ENCODE results near the gene EPOP. TPM values are rescaled to one million over a fixed set of nuclear protein-coding genes. Genes with fewer than 3 reads are reported as not detected.

The EPOP gene
- 4.3 and 7.1 TPM in 2 replicates for total RNA-seq

DNA sequence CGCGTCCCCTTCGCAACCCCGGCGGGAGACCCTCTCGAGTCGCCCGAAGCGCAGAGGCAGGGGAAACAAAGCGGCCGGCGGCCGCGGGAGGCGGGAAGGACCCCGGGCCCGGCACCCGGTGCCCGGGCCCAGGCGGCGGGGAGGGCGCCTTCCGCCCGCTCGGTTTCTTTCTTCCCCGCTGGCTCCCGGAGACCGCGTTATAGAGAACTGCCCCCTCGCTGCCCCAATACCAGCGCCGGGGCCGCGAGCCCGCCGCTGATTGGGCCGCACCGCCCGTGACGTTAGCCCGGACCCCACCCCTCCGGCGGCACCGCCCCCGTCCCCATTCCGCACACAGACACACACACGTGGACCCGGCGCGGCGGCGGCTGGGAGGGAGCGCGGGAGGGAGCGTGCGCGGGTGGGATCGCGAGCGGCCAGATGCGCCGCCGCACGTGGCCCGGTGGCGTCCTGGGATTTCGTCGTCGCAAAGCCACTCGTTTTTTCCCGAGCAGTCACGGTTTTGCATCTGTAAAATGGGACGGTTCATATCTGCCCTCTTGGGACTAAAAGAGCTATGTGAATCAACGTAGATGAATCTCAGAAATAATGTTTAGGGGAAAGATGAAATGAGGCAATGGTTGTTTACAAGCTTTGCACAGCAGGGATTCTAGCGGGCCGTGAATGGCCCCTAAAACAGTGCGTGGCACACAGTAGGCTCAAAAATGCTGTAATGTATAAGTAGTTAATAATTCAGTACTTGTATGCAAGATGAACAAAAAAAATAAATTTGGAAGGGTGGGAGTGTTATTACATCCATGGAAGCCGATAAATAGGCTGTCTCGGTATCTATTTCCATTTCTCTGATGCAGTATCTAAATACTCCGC is at the start of gene EPOP:
EPOP (minus strand) TSS at position 209 of the 867 bp plus-strand sequence. CDS start 462 bp downstream, outside the sequence.

GRCh38 chr17:38704606-38705522 is 30.1 kb upstream of the EPOP start, which contains the start of gene MLLT6:
MLLT6 (plus strand) TSS chr17:38705273; CDS start chr17:38705633, 360 bp downstream.

Other genes with a start within 250 kb of the EPOP start
- gene ARHGAP23, start 246.5 kb downstream of the EPOP start, total RNA-seq: 36.4 and 67.6 TPM in 2 replicates
- gene SRCIN1, start 69.0 kb downstream of the EPOP start, total RNA-seq: 0.42 TPM in 1 of 2 replicates, not detected in the other
- gene MLLT6, start 30.3 kb upstream of the EPOP start, total RNA-seq: 20.1 and 24.4 TPM in 2 replicates
- 7.5 and 11.2 TPM in 2 replicates for gene CISD3, start 55.4 kb upstream of the EPOP start, total RNA-seq
- gene PCGF2, start 73.4 kb upstream of the EPOP start, total RNA-seq: 4.5 and 6.3 TPM in 2 replicates
- 299 and 314 TPM in 2 replicates for gene PSMB3, start 77.8 kb upstream of the EPOP start, total RNA-seq
- gene PIP4K2B, start 124.6 kb upstream of the EPOP start, total RNA-seq: 25.2 and 31.9 TPM in 2 replicates
- gene CWC25, start 150.4 kb upstream of the EPOP start, total RNA-seq: 8.5 and 11.4 TPM in 2 replicates
- 1,511 and 1,520 TPM in 2 replicates for gene RPL23, start 178.8 kb upstream of the EPOP start, total RNA-seq
- 131 and 183 TPM in 2 replicates for gene LASP1, start 195.1 kb upstream of the EPOP start, total RNA-seq

Data from airway epithelial cell (primary cell).